H9 (cell line): ENCODE results near the gene LRP3. TPM values are rescaled to one million over a fixed set of nuclear protein-coding genes. Genes with fewer than 3 reads are reported as not detected.

ENCODE experiments used
- DNase-seq: peaks from one replicate; pipeline ENCODE4 v3.0.0-alpha.2; 2017
- H2AFZ ChIP-seq: one replicate; pipeline ENCODE4 v1.6.1; 2013; ENCODE audit warnings: mild to moderate bottlenecking, low read length, control low read depth, moderate library complexity
- H2AK5ac ChIP-seq: 2 replicates; pipeline ENCODE4 v1.6.1; 2013; ENCODE audit warnings: low read length, control low read depth, mixed read lengths; ENCODE audit not compliant: insufficient read length
- H2BK120ac ChIP-seq: one replicate; pipeline ENCODE4 v1.6.1; 2013; ENCODE audit warnings: low read depth, mild to moderate bottlenecking, low read length, control low read depth, inconsistent platforms; ENCODE audit not compliant: poor library complexity, severe bottlenecking
- H2BK12ac ChIP-seq: 2 replicates; pipeline ENCODE4 v1.6.1; 2013; ENCODE audit warnings: low read length, control low read depth, mixed read lengths, low read depth; ENCODE audit not compliant: insufficient read length
- H2BK15ac ChIP-seq: 2 replicates; pipeline ENCODE4 v1.6.1; 2013; ENCODE audit warnings: low read depth, low read length, control low read depth
- H2BK20ac ChIP-seq: one replicate; pipeline ENCODE4 v1.6.1; 2013; ENCODE audit warnings: low read depth, mild to moderate bottlenecking, low read length, control low read depth, inconsistent platforms; ENCODE audit not compliant: poor library complexity, severe bottlenecking
- H2BK5ac ChIP-seq: 2 replicates; pipeline ENCODE4 v1.6.1; 2013; ENCODE audit warnings: low read length, control low read depth, mixed read lengths; ENCODE audit not compliant: insufficient read length
- H3K14ac ChIP-seq: 2 replicates; pipeline ENCODE4 v1.6.1; 2013; ENCODE audit warnings: low read length, control low read depth; ENCODE audit not compliant: insufficient read depth
- H3K18ac ChIP-seq: 2 replicates; pipeline ENCODE4 v1.6.1; 2013; ENCODE audit warnings: low read depth, mild to moderate bottlenecking, mixed read lengths, low read length, control low read depth; ENCODE audit not compliant: insufficient read length
- H3K23ac ChIP-seq: 2 replicates; pipeline ENCODE4 v1.6.1; 2013; ENCODE audit warnings: low read length, control low read depth, mixed read lengths, low read depth; ENCODE audit not compliant: insufficient read length
- H3K23me2 ChIP-seq: 2 replicates; pipeline ENCODE4 v1.6.1; 2013; ENCODE audit warnings: low read depth, mild to moderate bottlenecking, mixed read lengths, low read length, control low read depth; ENCODE audit not compliant: insufficient read length, poor library complexity, severe bottlenecking
- H3K27ac ChIP-seq: 2 replicates; pipeline ENCODE4 v1.5.1; 2013; ENCODE audit warnings: low read length, control low read depth, mixed read lengths, low read depth; ENCODE audit not compliant: insufficient read length
- H3K27me3 ChIP-seq: 2 replicates; pipeline ENCODE4 v1.6.1; 2013; ENCODE audit warnings: low read length, control low read depth, inconsistent platforms; ENCODE audit not compliant: insufficient read depth
- H3K4ac ChIP-seq: 2 replicates; pipeline ENCODE4 v1.6.1; 2013; ENCODE audit warnings: low read depth, mild to moderate bottlenecking, control low read depth, inconsistent platforms, low read length, moderate library complexity
- H3K4me1 ChIP-seq: 2 replicates; pipeline ENCODE4 v1.6.1; 2013; ENCODE audit warnings: low read length, control low read depth, inconsistent platforms; ENCODE audit not compliant: insufficient read depth
- H3K4me2 ChIP-seq: 2 replicates; pipeline ENCODE4 v1.6.1; 2013; ENCODE audit warnings: low read length, control low read depth, mixed read lengths; ENCODE audit not compliant: insufficient read length, insufficient read depth
- H3K56ac ChIP-seq: 2 replicates; pipeline ENCODE4 v1.6.1; 2013; ENCODE audit warnings: low read depth, mild to moderate bottlenecking, mixed read lengths, low read length, control low read depth; ENCODE audit not compliant: insufficient read length
- H3K79me1 ChIP-seq: 2 replicates; pipeline ENCODE4 v1.6.1; 2013; ENCODE audit warnings: low read depth, mild to moderate bottlenecking, moderate library complexity, low read length, control low read depth, inconsistent platforms; ENCODE audit not compliant: insufficient read depth, poor library complexity, severe bottlenecking
- H3K79me2 ChIP-seq: 2 replicates; pipeline ENCODE4 v1.6.1; 2013; ENCODE audit warnings: low read length, control low read depth, inconsistent platforms; ENCODE audit not compliant: insufficient read depth
- H3K9ac ChIP-seq: 2 replicates; pipeline ENCODE4 v1.6.1; 2013; ENCODE audit warnings: low read length, control low read depth, mixed read lengths; ENCODE audit not compliant: insufficient read length; ENCODE audit errors: extremely low read depth
- H3K9me3 ChIP-seq: one replicate; pipeline ENCODE4 v1.6.1; 2013; ENCODE audit warnings: low read depth, low read length, inconsistent platforms; ENCODE audit not compliant: control insufficient read depth
- H3T11ph ChIP-seq: one replicate; pipeline ENCODE4 v1.6.1; 2013; ENCODE audit warnings: mild to moderate bottlenecking, low read length, control low read depth, inconsistent platforms
- H4K20me1 ChIP-seq: one replicate; pipeline ENCODE4 v1.6.1; 2013; ENCODE audit not compliant: control insufficient read depth, insufficient read length, insufficient read depth
- H4K5ac ChIP-seq: 2 replicates; pipeline ENCODE4 v1.6.1; 2013; ENCODE audit warnings: low read depth, mild to moderate bottlenecking, mixed read lengths, low read length, control low read depth; ENCODE audit not compliant: insufficient read length
- H4K8ac ChIP-seq: replicated peaks from 2 replicates; pipeline ENCODE4 v1.6.1; 2013; ENCODE audit warnings: low read length, control low read depth, mixed read lengths, low read depth; ENCODE audit not compliant: insufficient read length
- H4K91ac ChIP-seq: 2 replicates; pipeline ENCODE4 v1.6.1; 2013; ENCODE audit warnings: low read depth, mild to moderate bottlenecking, moderate library complexity, mixed read lengths, low read length, control low read depth; ENCODE audit not compliant: insufficient read length
- H3K27ac Mint-ChIP-seq, 3 experiments: 2 replicates in 2 of 3; 3 replicates in 1 of 3; pipeline ENCODE4 v1.8.0; 2020 to 2021; ENCODE audit warnings: mixed read lengths in 3 of 3, mild to moderate bottlenecking in 1 of 3, moderate library complexity in 1 of 3
- H3K27me3 Mint-ChIP-seq: 2 replicates; pipeline ENCODE4 v1.8.0; 2021; ENCODE audit warnings: low read depth, mild to moderate bottlenecking, moderate library complexity, mixed read lengths
- H3K36me3 Mint-ChIP-seq, 3 experiments: 2 replicates in 2 of 3; 3 replicates in 1 of 3; pipeline ENCODE4 v1.8.0; 2020 to 2021; ENCODE audit warnings: low read depth in 3 of 3, mixed read lengths in 3 of 3; ENCODE audit not compliant: insufficient read depth in 1 of 3
- H3K4me1 Mint-ChIP-seq, 2 experiments: 2 replicates each; pipeline ENCODE4 v1.8.0; 2020; ENCODE audit warnings: mixed read lengths in 2 of 2
- H3K4me3 Mint-ChIP-seq, 2 experiments: 2 replicates in 1 of 2; 3 replicates in 1 of 2; pipeline ENCODE4 v1.8.0; 2020 to 2021; ENCODE audit warnings: mild to moderate bottlenecking in 2 of 2, mixed read lengths in 2 of 2, moderate library complexity in 1 of 2
- H3K9me3 Mint-ChIP-seq, 2 experiments: 2 replicates in 1 of 2; 3 replicates in 1 of 2; pipeline ENCODE4 v1.8.0; 2020; ENCODE audit warnings: mild to moderate bottlenecking in 2 of 2, mixed read lengths in 2 of 2, moderate library complexity in 1 of 2
- WGBS: extraction: QIAGEN DNeasy Blood & Tissue Kit; methylation state at CpG from one replicate; pipeline ENCODE4 v1.1.7; 2013; ENCODE audit warnings: missing lambda C conversion rate, low lambda C conversion rate, mixed read lengths; ENCODE audit not compliant: insufficient read length; ENCODE audit errors: extremely low coverage; 5-methylcytosine and 5-hydroxymethylcytosine counted together
- total RNA-seq: library from RNA; stranded (reverse); gene quantifications from 2 replicates; pipeline ENCODE4 v1.2.1, GENCODE V29; 2021
- TF ChIP-seq, protein P1 (sequence below): fragments of 200-600 bp; sonication (generic); conservative IDR thresholded peaks from 3 replicates; pipeline ENCODE4 v1.8.0; 2021; ENCODE audit warnings: antibody characterized with exemption, mild to moderate bottlenecking

Gene LRP3
- total RNA-seq, 1 experiment from 2014 or later = 29.2 TPM

DNA sequence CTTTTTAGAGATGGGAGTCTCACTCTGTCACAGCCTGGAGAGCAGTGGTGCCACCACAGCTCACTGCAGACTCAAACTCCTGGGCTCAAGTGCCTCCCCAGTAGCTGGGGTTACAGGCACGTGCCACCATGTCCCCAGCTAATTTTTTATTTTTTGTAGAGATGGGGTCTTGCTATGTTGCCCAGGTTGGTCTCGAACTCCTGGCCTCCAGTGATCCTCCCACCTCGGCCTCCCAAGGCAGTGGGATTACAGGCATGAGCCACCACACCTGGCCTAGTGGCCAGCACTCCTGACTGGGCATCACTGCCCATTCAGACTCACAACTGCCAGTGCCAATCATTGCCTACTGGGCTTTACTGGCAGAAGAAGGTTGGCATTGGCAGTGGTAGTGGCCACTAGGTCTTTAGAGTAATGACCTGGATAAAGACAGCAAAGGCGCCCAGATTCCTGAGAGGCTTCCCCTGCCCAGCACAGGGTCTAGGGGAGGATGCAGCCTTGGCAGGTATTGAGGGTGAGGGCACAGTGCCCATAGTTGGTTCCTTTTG lies 58.4 kb downstream of the LRP3 start:
- no peak overlapping the region for H4K5ac ChIP-seq
- no peak overlapping the region for H2BK20ac ChIP-seq
- H3K18ac ChIP-seq = no peak overlapping the region
- H3K14ac ChIP-seq = no peak overlapping the region
- H3K56ac ChIP-seq = no peak overlapping the region
- no peaks in the 10 kb centered on the region for H3K79me1 ChIP-seq
- H3K9me3 ChIP-seq = no peaks in the 10 kb centered on the region
- H2BK12ac ChIP-seq = no peak overlapping the region
- H4K20me1 ChIP-seq = no peaks in the 10 kb centered on the region
- H2BK15ac ChIP-seq = no peak overlapping the region
- H3T11ph ChIP-seq = no peak overlapping the region
- H3K4me1 Mint-ChIP-seq = peaks cover 0 to 3% of the 10 kb centered on the region in 2 experiments; a peak in 2 of 4 replicates
- no peaks in the 10 kb centered on the region for H3K27me3 ChIP-seq
- H3K4me1 ChIP-seq = no peaks in the 10 kb centered on the region
- H3K4me3 Mint-ChIP-seq = no peak overlapping the region
- DNase-seq = no peak
- no CpG with 5 or more reads among the region's 4 CpGs for WGBS
- H2AK5ac ChIP-seq = no peak overlapping the region
- H3K23me2 ChIP-seq = no peaks in the 10 kb centered on the region
- H3K4ac ChIP-seq = no peak overlapping the region
- H4K91ac ChIP-seq = no peak overlapping the region
- H3K79me2 ChIP-seq = no peaks in the 10 kb centered on the region
- no peaks in the 10 kb centered on the region for H3K9me3 Mint-ChIP-seq
- H4K8ac ChIP-seq = no peak overlapping the region
- no peak overlapping the region for H3K4me2 ChIP-seq
- H3K27ac Mint-ChIP-seq = no peak overlapping the region
- H3K27ac ChIP-seq = no peak overlapping the region
- H2BK5ac ChIP-seq = no peak overlapping the region
- peaks cover 3% of the 10 kb centered on the region for H3K27me3 Mint-ChIP-seq
- H3K23ac ChIP-seq = no peak overlapping the region
- H2AFZ ChIP-seq = no peak overlapping the region
- no peak overlapping the region for H3K9ac ChIP-seq
- H2BK120ac ChIP-seq = no peak overlapping the region
- TF ChIP-seq, protein P1, sequence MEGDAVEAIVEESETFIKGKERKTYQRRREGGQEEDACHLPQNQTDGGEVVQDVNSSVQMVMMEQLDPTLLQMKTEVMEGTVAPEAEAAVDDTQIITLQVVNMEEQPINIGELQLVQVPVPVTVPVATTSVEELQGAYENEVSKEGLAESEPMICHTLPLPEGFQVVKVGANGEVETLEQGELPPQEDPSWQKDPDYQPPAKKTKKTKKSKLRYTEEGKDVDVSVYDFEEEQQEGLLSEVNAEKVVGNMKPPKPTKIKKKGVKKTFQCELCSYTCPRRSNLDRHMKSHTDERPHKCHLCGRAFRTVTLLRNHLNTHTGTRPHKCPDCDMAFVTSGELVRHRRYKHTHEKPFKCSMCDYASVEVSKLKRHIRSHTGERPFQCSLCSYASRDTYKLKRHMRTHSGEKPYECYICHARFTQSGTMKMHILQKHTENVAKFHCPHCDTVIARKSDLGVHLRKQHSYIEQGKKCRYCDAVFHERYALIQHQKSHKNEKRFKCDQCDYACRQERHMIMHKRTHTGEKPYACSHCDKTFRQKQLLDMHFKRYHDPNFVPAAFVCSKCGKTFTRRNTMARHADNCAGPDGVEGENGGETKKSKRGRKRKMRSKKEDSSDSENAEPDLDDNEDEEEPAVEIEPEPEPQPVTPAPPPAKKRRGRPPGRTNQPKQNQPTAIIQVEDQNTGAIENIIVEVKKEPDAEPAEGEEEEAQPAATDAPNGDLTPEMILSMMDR = no peak
- no peaks in the 10 kb centered on the region for H3K36me3 Mint-ChIP-seq
